Mammary epithelial cell (primary cell): Measurements from ENCODE around the gene ITIH1.

Experiments used
- EZH2 ChIP-seq: IDR thresholded peaks from 2 replicates; pipeline ENCODE4 v1.6.1; 2012; ENCODE audit warnings: low read length, inconsistent platforms, borderline replicate concordance
- TF ChIP-seq, protein P1 (sequence below), 2 donors: IDR thresholded peaks in 1 of 2; conservative IDR thresholded peaks in 1 of 2; 2 replicates each; pipeline ENCODE4 v1.5.1; 2011 to 2012; ENCODE audit warnings: inconsistent platforms in 2 of 2, low read length in 2 of 2, mild to moderate bottlenecking in 2 of 2, control low read depth in 1 of 2, low read depth in 1 of 2; ENCODE audit not compliant: insufficient read depth in 1 of 2; ENCODE audit errors: extremely low read depth in 1 of 2

DNA sequence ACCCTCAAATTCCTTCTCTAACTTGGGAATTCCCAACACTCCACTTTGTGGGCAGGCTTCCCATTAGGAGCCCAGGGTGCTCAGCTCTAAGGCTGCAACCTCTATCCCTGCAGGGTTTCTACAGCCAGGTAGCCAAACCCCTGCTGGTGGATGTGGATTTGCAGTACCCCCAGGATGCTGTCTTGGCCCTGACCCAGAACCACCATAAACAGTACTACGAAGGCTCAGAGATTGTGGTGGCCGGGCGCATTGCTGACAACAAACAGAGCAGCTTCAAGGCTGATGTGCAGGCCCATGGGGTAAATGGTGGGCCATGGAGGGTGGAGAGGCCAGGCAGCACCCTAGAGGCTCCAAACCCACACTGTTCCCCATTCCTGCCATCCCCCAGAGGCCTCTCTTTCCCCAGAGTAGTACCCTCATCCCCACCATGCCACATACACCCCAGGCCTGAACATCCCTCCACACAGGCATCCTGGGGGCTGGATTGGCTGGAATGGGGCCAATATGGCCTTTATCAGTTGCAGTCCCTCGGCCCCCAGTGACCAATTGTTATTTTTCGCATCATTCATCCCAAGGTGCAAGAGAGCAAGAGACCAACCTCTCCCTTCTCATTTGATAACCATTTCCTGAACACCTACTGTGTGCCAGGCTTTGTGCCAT is 7.7 kb downstream of the ITIH1 start:
- TF ChIP-seq, protein P1, sequence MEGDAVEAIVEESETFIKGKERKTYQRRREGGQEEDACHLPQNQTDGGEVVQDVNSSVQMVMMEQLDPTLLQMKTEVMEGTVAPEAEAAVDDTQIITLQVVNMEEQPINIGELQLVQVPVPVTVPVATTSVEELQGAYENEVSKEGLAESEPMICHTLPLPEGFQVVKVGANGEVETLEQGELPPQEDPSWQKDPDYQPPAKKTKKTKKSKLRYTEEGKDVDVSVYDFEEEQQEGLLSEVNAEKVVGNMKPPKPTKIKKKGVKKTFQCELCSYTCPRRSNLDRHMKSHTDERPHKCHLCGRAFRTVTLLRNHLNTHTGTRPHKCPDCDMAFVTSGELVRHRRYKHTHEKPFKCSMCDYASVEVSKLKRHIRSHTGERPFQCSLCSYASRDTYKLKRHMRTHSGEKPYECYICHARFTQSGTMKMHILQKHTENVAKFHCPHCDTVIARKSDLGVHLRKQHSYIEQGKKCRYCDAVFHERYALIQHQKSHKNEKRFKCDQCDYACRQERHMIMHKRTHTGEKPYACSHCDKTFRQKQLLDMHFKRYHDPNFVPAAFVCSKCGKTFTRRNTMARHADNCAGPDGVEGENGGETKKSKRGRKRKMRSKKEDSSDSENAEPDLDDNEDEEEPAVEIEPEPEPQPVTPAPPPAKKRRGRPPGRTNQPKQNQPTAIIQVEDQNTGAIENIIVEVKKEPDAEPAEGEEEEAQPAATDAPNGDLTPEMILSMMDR (conservative IDR thresholded peaks at IDR 0.05 in 1 of 2, IDR thresholded peaks at IDR 0.05 in 1 of 2; ENCODE audit: extremely low read depth in 1 of 2, insufficient read depth in 1 of 2, low read depth in 1 of 2, low read length in 2 of 2) = no peak
- TF ChIP-seq EZH2 = no peak
